Trophoblast cell (in vitro differentiated cells and primary cell): Measurements from ENCODE around the gene ACVRL1.

Source experiments
- DNase-seq, 2 donors: peaks; one replicate each; pipeline ENCODE4 v3.0.0-alpha.2; 2016
- H2AFZ ChIP-seq: 2 replicates; pipeline ENCODE4 v1.6.1; 2013; ENCODE audit warnings: low read length, moderate library complexity, mild to moderate bottlenecking; ENCODE audit not compliant: insufficient read depth, poor library complexity
- H2AK5ac ChIP-seq: 2 replicates; pipeline ENCODE4 v1.6.1; 2013; ENCODE audit warnings: mild to moderate bottlenecking, low read length
- H2BK120ac ChIP-seq: 2 replicates; pipeline ENCODE4 v1.6.1; 2013; ENCODE audit warnings: low read length, mild to moderate bottlenecking, moderate library complexity; ENCODE audit not compliant: insufficient read depth, poor library complexity
- H2BK12ac ChIP-seq: 2 replicates; pipeline ENCODE4 v1.6.1; 2013; ENCODE audit warnings: mild to moderate bottlenecking, low read length, moderate library complexity
- H2BK5ac ChIP-seq: 2 replicates; pipeline ENCODE4 v1.6.1; 2013; ENCODE audit warnings: low read length, low read depth, moderate library complexity, mild to moderate bottlenecking; ENCODE audit not compliant: poor library complexity
- H3K14ac ChIP-seq: 2 replicates; pipeline ENCODE4 v1.6.1; 2013; ENCODE audit warnings: mild to moderate bottlenecking, low read length
- H3K18ac ChIP-seq: 2 replicates; pipeline ENCODE4 v1.6.1; 2013; ENCODE audit warnings: mild to moderate bottlenecking, low read length
- H3K23ac ChIP-seq: 2 replicates; pipeline ENCODE4 v1.6.1; 2013; ENCODE audit warnings: low read length
- H3K27ac ChIP-seq: 2 replicates; pipeline ENCODE4 v1.5.1; 2013; ENCODE audit warnings: low read depth, mild to moderate bottlenecking, inconsistent platforms, low read length, moderate library complexity
- H3K27me3 ChIP-seq: 2 replicates; pipeline ENCODE4 v1.6.1; 2013; ENCODE audit warnings: inconsistent platforms, mild to moderate bottlenecking, low read length, moderate library complexity; ENCODE audit not compliant: insufficient read depth
- H3K36me3 ChIP-seq, 2 experiments: 1 replicate in 1 of 2; 2 replicates in 1 of 2; pipeline ENCODE4 v1.6.1; 2013; ENCODE audit warnings: low read length in 2 of 2, mild to moderate bottlenecking in 2 of 2, moderate library complexity in 1 of 2; ENCODE audit not compliant: insufficient read depth in 2 of 2, control insufficient read depth in 1 of 2
- H3K4ac ChIP-seq: 2 replicates; pipeline ENCODE4 v1.6.1; 2013; ENCODE audit warnings: low read depth, mild to moderate bottlenecking, low read length, moderate library complexity
- H3K4me1 ChIP-seq, 2 experiments: 1 replicate in 1 of 2; 2 replicates in 1 of 2; pipeline ENCODE4 v1.6.1; 2013; ENCODE audit warnings: low read length in 2 of 2, mild to moderate bottlenecking in 2 of 2, moderate library complexity in 1 of 2; ENCODE audit not compliant: insufficient read depth in 2 of 2, control insufficient read depth in 1 of 2
- H3K4me2 ChIP-seq: 2 replicates; pipeline ENCODE4 v1.6.1; 2013; ENCODE audit warnings: inconsistent platforms, mild to moderate bottlenecking, low read length, moderate library complexity
- H3K4me3 ChIP-seq: 2 replicates; pipeline ENCODE4 v1.5.1; 2013; ENCODE audit warnings: mild to moderate bottlenecking, low read depth, low read length, inconsistent platforms
- H3K79me1 ChIP-seq: one replicate; pipeline ENCODE4 v1.6.1; 2013; ENCODE audit warnings: low read length
- H3K79me2 ChIP-seq: 2 replicates; pipeline ENCODE4 v1.6.1; 2013; ENCODE audit warnings: low read length, mild to moderate bottlenecking; ENCODE audit not compliant: control insufficient read depth, insufficient read depth, poor library complexity
- H3K9ac ChIP-seq: 2 replicates; pipeline ENCODE4 v1.6.1; 2013; ENCODE audit warnings: mild to moderate bottlenecking, low read length
- H3K9me3 ChIP-seq: 2 replicates; pipeline ENCODE4 v1.6.1; 2013; ENCODE audit warnings: low read depth, mild to moderate bottlenecking, control low read depth, inconsistent platforms, low read length; ENCODE audit not compliant: insufficient read depth
- H4K12ac ChIP-seq: 2 replicates; pipeline ENCODE4 v1.6.1; 2013; ENCODE audit warnings: low read depth, mild to moderate bottlenecking, low read length, moderate library complexity
- H4K8ac ChIP-seq: 2 replicates; pipeline ENCODE4 v1.6.1; 2013; ENCODE audit warnings: low read depth, mild to moderate bottlenecking, low read length, moderate library complexity
- H4K91ac ChIP-seq: one replicate; pipeline ENCODE4 v1.6.1; 2013; ENCODE audit warnings: low read depth, mild to moderate bottlenecking, low read length, moderate library complexity
- WGBS: extraction: QIAGEN DNeasy Blood & Tissue Kit; methylation state at CpG from one replicate; pipeline ENCODE4 v1.1.7; 2013; ENCODE audit warnings: missing lambda C conversion rate; ENCODE audit not compliant: insufficient read length, insufficient coverage; ENCODE audit errors: extremely low coverage; 5-methylcytosine and 5-hydroxymethylcytosine counted together

Gene ACVRL1

DNA sequence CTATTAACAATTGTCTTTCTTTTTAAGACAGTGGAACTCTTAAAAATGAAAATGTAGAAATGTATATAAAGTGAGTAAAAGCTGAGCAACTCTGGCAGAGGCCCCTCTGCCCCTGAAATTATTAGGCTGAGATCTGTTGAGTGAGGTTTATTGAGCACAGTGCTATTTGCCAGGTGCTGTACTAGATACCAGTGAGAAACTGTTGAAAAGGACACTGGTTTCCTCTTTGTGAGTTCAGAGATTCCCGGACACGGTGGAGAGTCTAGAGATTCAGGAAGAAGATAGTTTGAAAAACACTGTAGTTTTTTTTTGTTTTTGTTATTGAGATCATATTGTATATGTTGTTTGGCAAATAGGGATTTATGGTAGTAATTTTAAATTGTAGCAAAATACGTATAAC is 55.4 kb downstream of the ACVRL1 start:
- no peak overlapping the region for H3K14ac ChIP-seq
- H4K12ac ChIP-seq = no peak overlapping the region
- WGBS = no CpG with 5 or more reads among the region's 3 CpGs
- H3K27ac ChIP-seq = no peak overlapping the region
- H3K4me2 ChIP-seq = no peak overlapping the region
- H3K79me2 ChIP-seq = no peaks in the 10 kb centered on the region
- no peak overlapping the region for H3K18ac ChIP-seq
- H3K36me3 ChIP-seq = no peaks in the 10 kb centered on the region
- no peak overlapping the region for H2AK5ac ChIP-seq
- no peak overlapping the region for H2BK120ac ChIP-seq
- H3K79me1 ChIP-seq = no peaks in the 10 kb centered on the region
- no peak overlapping the region for H2AFZ ChIP-seq
- no peak overlapping the region for H3K9ac ChIP-seq
- H2BK5ac ChIP-seq = no peak overlapping the region
- no peaks in the 10 kb centered on the region for H3K9me3 ChIP-seq
- H4K91ac ChIP-seq = no peak overlapping the region
- no peak overlapping the region for H2BK12ac ChIP-seq
- no peak overlapping the region for H4K8ac ChIP-seq
- H3K27me3 ChIP-seq = no peaks in the 10 kb centered on the region
- peaks cover 0 to 2% of the 10 kb centered on the region in 2 experiments for H3K4me1 ChIP-seq
- H3K4me3 ChIP-seq = no peak overlapping the region
- no peak for DNase-seq
- H3K23ac ChIP-seq = no peak overlapping the region
- H3K4ac ChIP-seq = peak overlapping the region; percentile 59

DNA sequence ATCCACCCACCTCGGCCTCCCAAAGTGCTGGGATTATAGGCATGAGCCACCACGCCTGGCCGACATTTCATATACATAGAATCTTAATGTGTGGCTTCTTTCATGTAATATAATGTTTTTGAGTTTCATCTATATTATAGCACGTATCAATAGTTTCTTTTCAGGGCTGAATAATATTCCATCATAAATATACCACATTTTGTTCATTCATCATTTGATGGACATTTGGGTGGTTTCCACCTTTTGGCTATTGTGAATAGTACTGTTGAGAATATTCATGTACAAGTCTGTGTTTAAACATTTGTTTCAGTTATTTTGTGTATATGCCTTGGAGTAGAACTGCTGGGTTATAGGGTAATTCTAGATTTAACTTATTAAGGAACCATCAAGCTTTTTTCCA is 56.2 kb downstream of the ACVRL1 start:
- no peak overlapping the region for H2BK120ac ChIP-seq
- H3K9ac ChIP-seq = no peak overlapping the region
- no peak overlapping the region for H2AK5ac ChIP-seq
- no peak overlapping the region for H3K27ac ChIP-seq
- no peaks in the 10 kb centered on the region for H3K36me3 ChIP-seq
- no peak overlapping the region for H3K18ac ChIP-seq
- WGBS = no CpG with 5 or more reads among the region's 4 CpGs
- no peak overlapping the region for H4K12ac ChIP-seq
- H3K27me3 ChIP-seq = no peaks in the 10 kb centered on the region
- H3K23ac ChIP-seq = no peak overlapping the region
- no peak overlapping the region for H4K91ac ChIP-seq
- DNase-seq = no peak
- no peak overlapping the region for H3K4me3 ChIP-seq
- no peak overlapping the region for H3K4me2 ChIP-seq
- H4K8ac ChIP-seq = no peak overlapping the region
- H3K79me2 ChIP-seq = no peaks in the 10 kb centered on the region
- no peaks in the 10 kb centered on the region for H3K79me1 ChIP-seq
- no peak overlapping the region for H3K4ac ChIP-seq
- peaks cover 0 to 2% of the 10 kb centered on the region in 2 experiments for H3K4me1 ChIP-seq
- no peak overlapping the region for H2BK12ac ChIP-seq
- no peak overlapping the region for H2BK5ac ChIP-seq
- H3K14ac ChIP-seq = no peak overlapping the region
- no peaks in the 10 kb centered on the region for H3K9me3 ChIP-seq
- no peak overlapping the region for H2AFZ ChIP-seq

DNA sequence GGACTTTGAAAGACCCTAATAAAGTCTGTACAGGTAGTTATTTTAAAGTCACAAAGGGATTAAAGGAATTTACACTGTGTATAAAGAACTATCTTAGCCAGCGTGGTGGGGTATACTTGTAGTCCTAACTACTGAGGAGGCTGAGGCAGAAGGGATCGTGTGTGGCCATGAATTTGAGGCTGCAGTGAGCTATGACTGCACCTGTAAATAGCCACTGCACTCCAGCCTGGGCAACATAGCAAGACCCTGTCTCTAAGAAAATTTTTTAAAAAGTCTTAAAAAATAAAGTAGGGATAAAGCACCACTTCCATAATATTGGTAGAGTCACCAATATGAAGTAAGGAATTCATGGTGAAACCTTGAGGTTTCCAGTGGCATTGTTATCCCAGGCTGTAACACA is 62.3 kb downstream of the ACVRL1 start:
- H4K8ac ChIP-seq = no peak overlapping the region
- H3K79me1 ChIP-seq = no peaks in the 10 kb centered on the region
- H4K91ac ChIP-seq = no peak overlapping the region
- no peaks in the 10 kb centered on the region for H3K36me3 ChIP-seq
- H3K4ac ChIP-seq = no peak overlapping the region
- no peaks in the 10 kb centered on the region for H3K79me2 ChIP-seq
- H3K27me3 ChIP-seq = no peaks in the 10 kb centered on the region
- no peak overlapping the region for H3K9ac ChIP-seq
- no peak overlapping the region for H3K18ac ChIP-seq
- no peaks in the 10 kb centered on the region for H3K9me3 ChIP-seq
- H3K23ac ChIP-seq = no peak overlapping the region
- H2AFZ ChIP-seq = no peak overlapping the region
- peaks cover 0 to 2% of the 10 kb centered on the region in 2 experiments for H3K4me1 ChIP-seq
- no CpG with 5 or more reads among the region's 2 CpGs for WGBS
- DNase-seq = no peak
- H3K4me2 ChIP-seq = no peak overlapping the region
- no peak overlapping the region for H2BK120ac ChIP-seq
- no peak overlapping the region for H3K27ac ChIP-seq
- H2AK5ac ChIP-seq = no peak overlapping the region
- H4K12ac ChIP-seq = no peak overlapping the region
- H2BK12ac ChIP-seq = no peak overlapping the region
- H3K14ac ChIP-seq = no peak overlapping the region
- H3K4me3 ChIP-seq = no peak overlapping the region
- H2BK5ac ChIP-seq = no peak overlapping the region

DNA sequence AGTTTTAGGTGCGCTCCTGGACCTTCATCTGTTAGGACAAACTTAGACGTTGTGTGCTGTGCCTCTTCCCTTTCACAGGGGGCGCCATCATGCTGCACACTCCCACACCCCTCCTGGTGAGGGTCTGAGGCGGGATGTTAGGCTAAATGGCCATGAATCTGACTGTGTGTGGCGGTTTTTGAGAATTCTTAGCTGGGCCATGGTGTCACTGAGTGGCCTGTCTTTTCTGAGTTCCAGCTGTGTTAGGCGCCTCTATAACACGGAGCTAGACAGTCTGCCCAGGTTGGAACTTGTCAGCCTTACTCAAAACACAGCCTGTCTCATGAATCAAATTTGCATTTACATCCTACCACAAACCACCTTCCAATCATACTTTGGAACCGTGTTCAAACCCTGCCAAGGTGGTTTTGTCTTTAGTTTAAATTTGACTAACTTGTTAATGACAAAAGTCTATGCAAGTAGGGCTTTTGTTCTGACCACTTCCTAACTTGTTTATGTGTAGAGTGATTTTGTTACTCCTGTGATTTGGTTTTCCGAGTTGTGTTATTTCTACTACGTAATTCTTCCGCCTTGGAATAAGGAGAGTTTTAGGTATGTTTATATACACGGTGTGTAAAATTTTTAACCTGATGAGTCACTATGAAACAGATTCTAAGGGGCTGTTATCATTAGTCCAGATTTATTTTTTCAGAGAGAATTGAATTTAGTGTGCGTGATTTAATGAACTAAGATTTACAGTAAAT is 63.8 kb downstream of the ACVRL1 start:
- H3K79me2 ChIP-seq = no peaks in the 10 kb centered on the region
- no peak overlapping the region for H3K23ac ChIP-seq
- no CpG with 5 or more reads among the region's 13 CpGs for WGBS
- H4K91ac ChIP-seq = no peak overlapping the region
- no peak overlapping the region for H3K9ac ChIP-seq
- peaks cover 0 to 2% of the 10 kb centered on the region in 2 experiments for H3K4me1 ChIP-seq
- H2AFZ ChIP-seq = no peak overlapping the region
- H4K12ac ChIP-seq = no peak overlapping the region
- no peaks in the 10 kb centered on the region for H3K36me3 ChIP-seq
- H3K4me2 ChIP-seq = no peak overlapping the region
- peak in 1 of 2 donors; percentile 25 for DNase-seq
- H3K18ac ChIP-seq = no peak overlapping the region
- H2BK5ac ChIP-seq = no peak overlapping the region
- no peaks in the 10 kb centered on the region for H3K79me1 ChIP-seq
- no peak overlapping the region for H3K27ac ChIP-seq
- no peak overlapping the region for H2BK120ac ChIP-seq
- no peak overlapping the region for H4K8ac ChIP-seq
- H3K4me3 ChIP-seq = no peak overlapping the region
- H2AK5ac ChIP-seq = no peak overlapping the region
- H3K9me3 ChIP-seq = peaks cover 1% of the 10 kb centered on the region
- H3K4ac ChIP-seq = no peak overlapping the region
- H3K14ac ChIP-seq = no peak overlapping the region
- H3K27me3 ChIP-seq = no peaks in the 10 kb centered on the region
- H2BK12ac ChIP-seq = no peak overlapping the region
